Astrocyte (in vitro differentiated cells and primary cell): ENCODE results near the gene KIF18A. TPM values are rescaled to one million over a fixed set of nuclear protein-coding genes. Genes with fewer than 3 reads are reported as not detected.

Experiments used
- DNase-seq: peaks from one replicate; pipeline ENCODE4 v3.0.0-alpha.2; 2010; ENCODE audit warnings: low read depth
- FAIRE-seq: peaks from 2 replicates; lab custom pipeline; 2011; peaks lifted over from hg19 to GRCh38; lab: Jason Lieb, UNC
- H2AFZ ChIP-seq: 2 replicates; pipeline ENCODE4 v1.6.0; 2012; ENCODE audit warnings: low read depth, low read length, inconsistent platforms
- H3K27ac ChIP-seq: 2 replicates; pipeline ENCODE4 v1.5.1; 2011; ENCODE audit warnings: low read depth, low read length, inconsistent platforms
- H3K27me3 ChIP-seq: 2 replicates; pipeline ENCODE4 v1.6.0; 2011; ENCODE audit warnings: low read length, inconsistent platforms; ENCODE audit not compliant: insufficient read depth
- H3K36me3 ChIP-seq: 2 replicates; pipeline ENCODE4 v1.5.1; 2011; ENCODE audit warnings: low read length, inconsistent platforms; ENCODE audit not compliant: insufficient read depth
- H3K4me1 ChIP-seq: 2 replicates; pipeline ENCODE4 v1.5.1; 2011; ENCODE audit warnings: low read length, inconsistent platforms; ENCODE audit not compliant: insufficient read depth
- H3K4me2 ChIP-seq: 2 replicates; pipeline ENCODE4 v1.6.0; 2012; ENCODE audit warnings: low read length, inconsistent platforms
- H3K4me3 ChIP-seq: 2 replicates; pipeline ENCODE4 v1.5.1; 2011; ENCODE audit warnings: low read depth, mild to moderate bottlenecking, low read length, inconsistent platforms; ENCODE audit not compliant: insufficient read depth
- H3K79me2 ChIP-seq: 2 replicates; pipeline ENCODE4 v1.6.0; 2012; ENCODE audit warnings: mild to moderate bottlenecking, low read length, inconsistent platforms; ENCODE audit not compliant: insufficient read depth
- H3K9ac ChIP-seq: 2 replicates; pipeline ENCODE4 v1.6.0; 2012; ENCODE audit warnings: mild to moderate bottlenecking, low read length, inconsistent platforms
- H3K9me3 ChIP-seq: 2 replicates; pipeline ENCODE4 v1.5.1; 2012; ENCODE audit warnings: low read depth, mild to moderate bottlenecking, low read length, inconsistent platforms; ENCODE audit not compliant: insufficient read depth
- H4K20me1 ChIP-seq: 2 replicates; pipeline ENCODE4 v1.6.0; 2012; ENCODE audit warnings: low read length, inconsistent platforms; ENCODE audit not compliant: insufficient read depth
- H3K27ac Mint-ChIP-seq: one replicate; pipeline ENCODE4 v1.8.0; 2021; ENCODE audit warnings: mild to moderate bottlenecking, mixed read lengths; ENCODE audit not compliant: unreplicated experiment
- H3K27me3 Mint-ChIP-seq: one replicate; pipeline ENCODE4 v1.8.0; 2021; ENCODE audit warnings: low read depth, mixed read lengths; ENCODE audit not compliant: unreplicated experiment
- H3K36me3 Mint-ChIP-seq: one replicate; pipeline ENCODE4 v1.8.0; 2021; ENCODE audit warnings: low read depth, mixed read lengths; ENCODE audit not compliant: unreplicated experiment
- H3K4me1 Mint-ChIP-seq: one replicate; pipeline ENCODE4 v1.8.0; 2021; ENCODE audit warnings: low read depth, mixed read lengths; ENCODE audit not compliant: unreplicated experiment
- H3K4me3 Mint-ChIP-seq: one replicate; pipeline ENCODE4 v1.8.0; 2021; ENCODE audit warnings: mild to moderate bottlenecking, moderate library complexity, mixed read lengths; ENCODE audit not compliant: unreplicated experiment
- H3K9me3 Mint-ChIP-seq: one replicate; pipeline ENCODE4 v1.8.0; 2021; ENCODE audit warnings: mild to moderate bottlenecking, mixed read lengths; ENCODE audit not compliant: unreplicated experiment
- CTCF ChIP-seq: IDR thresholded peaks from 2 replicates; pipeline ENCODE4 v1.5.1; 2011; ENCODE audit warnings: low read depth, mild to moderate bottlenecking, inconsistent platforms, low read length, moderate library complexity; ENCODE audit not compliant: insufficient read depth
- EZH2 ChIP-seq: IDR thresholded peaks from 2 replicates; pipeline ENCODE4 v1.6.1; 2012; ENCODE audit warnings: mild to moderate bottlenecking, low read length, inconsistent platforms; ENCODE audit not compliant: insufficient read depth
- total RNA-seq: library from RNA; stranded (reverse); gene quantifications from 2 replicates; pipeline ENCODE4 v1.2.1, GENCODE V29; 2021

The KIF18A gene
- total RNA-seq, 1 donor from 2014 or later = 3.8 TPM

DNA sequence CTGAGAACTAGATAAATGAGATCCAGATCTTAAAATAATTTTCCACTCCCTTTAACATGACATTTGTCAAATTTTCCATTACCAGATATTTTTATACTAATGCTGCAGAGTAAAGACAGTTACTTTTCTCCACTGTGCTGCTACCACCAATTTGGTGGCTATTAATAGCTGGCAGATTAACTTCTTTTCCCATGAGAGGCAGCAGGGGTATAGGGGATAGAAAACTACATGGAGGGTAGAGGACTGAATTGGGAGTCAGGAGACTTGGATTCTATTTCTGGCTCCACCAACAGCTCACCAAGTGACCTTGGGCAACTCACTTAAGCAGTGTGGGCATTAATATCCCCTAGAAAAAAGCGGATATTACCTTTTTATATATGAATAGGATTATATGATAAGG, 69.2 kb downstream of the KIF18A start:
- Mint-ChIP-seq H3K27me3 (no peaks in the 10 kb centered on the region), H3K4me1 (no peaks in the 10 kb centered on the region), H3K4me3 (no peak overlapping the region), H3K27ac (no peak overlapping the region), H3K36me3 (no peaks in the 10 kb centered on the region), H3K9me3 (no peaks in the 10 kb centered on the region)
- Histone ChIP-seq H2AFZ (no peak overlapping the region), H4K20me1 (no peaks in the 10 kb centered on the region), H3K36me3 (peaks cover 8% of the 10 kb centered on the region), H3K9me3 (no peaks in the 10 kb centered on the region), H3K27ac (no peak overlapping the region), H3K9ac (no peak overlapping the region), H3K79me2 (no peaks in the 10 kb centered on the region), H3K4me1 (no peaks in the 10 kb centered on the region), H3K27me3 (no peaks in the 10 kb centered on the region), H3K4me3 (no peak overlapping the region), H3K4me2 (no peak overlapping the region)
- TF ChIP-seq CTCF = no peak
- no peak for TF ChIP-seq EZH2
- no peak for FAIRE-seq
- DNase-seq = no peak

DNA sequence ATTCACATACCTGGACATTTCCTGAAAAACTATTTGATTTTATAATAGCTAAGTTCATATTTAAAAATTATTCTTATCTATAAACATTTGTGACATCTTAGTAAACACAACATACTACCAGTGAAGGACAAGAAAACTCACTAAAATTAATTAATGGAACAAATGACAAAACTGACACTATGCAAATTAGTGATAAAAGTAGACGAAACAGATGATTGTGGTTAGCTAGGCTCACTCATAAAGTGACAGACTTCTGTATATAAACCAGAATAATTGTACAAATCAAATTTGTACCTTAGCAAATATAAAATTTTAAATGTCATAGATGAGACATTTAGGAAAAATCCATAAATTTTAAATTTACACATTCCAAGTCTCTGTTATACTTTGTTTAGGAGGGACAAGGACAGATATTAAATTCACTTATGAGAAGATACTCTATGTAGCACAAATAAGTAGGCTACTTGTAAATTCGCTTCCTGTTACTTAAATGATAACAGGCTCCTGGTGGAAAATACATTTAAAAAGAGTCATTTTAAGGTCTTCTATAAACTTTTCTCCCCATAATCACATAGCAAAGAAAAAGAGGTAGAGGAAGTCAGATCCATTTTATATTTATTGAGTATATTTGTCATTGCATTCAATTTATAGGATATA, 81.2 kb downstream of the KIF18A start:
- no peaks in the 10 kb centered on the region for H3K27me3 ChIP-seq
- H3K9me3 ChIP-seq = no peaks in the 10 kb centered on the region
- no peaks in the 10 kb centered on the region for H3K4me1 Mint-ChIP-seq
- DNase-seq = no peak
- H3K27ac Mint-ChIP-seq = no peak overlapping the region
- no peaks in the 10 kb centered on the region for H3K27me3 Mint-ChIP-seq
- no peaks in the 10 kb centered on the region for H3K4me1 ChIP-seq
- H3K36me3 Mint-ChIP-seq = peaks cover 2% of the 10 kb centered on the region
- no peak overlapping the region for H3K4me2 ChIP-seq
- no peak overlapping the region for H3K4me3 ChIP-seq
- no peak overlapping the region for H2AFZ ChIP-seq
- no peaks in the 10 kb centered on the region for H3K79me2 ChIP-seq
- no peak overlapping the region for H3K9ac ChIP-seq
- H4K20me1 ChIP-seq = no peaks in the 10 kb centered on the region
- FAIRE-seq = no peak
- no peak for TF ChIP-seq EZH2
- no peak for TF ChIP-seq CTCF
- H3K4me3 Mint-ChIP-seq = no peak overlapping the region
- no peaks in the 10 kb centered on the region for H3K36me3 ChIP-seq
- no peak overlapping the region for H3K27ac ChIP-seq
- peaks cover 3% of the 10 kb centered on the region for H3K9me3 Mint-ChIP-seq

DNA sequence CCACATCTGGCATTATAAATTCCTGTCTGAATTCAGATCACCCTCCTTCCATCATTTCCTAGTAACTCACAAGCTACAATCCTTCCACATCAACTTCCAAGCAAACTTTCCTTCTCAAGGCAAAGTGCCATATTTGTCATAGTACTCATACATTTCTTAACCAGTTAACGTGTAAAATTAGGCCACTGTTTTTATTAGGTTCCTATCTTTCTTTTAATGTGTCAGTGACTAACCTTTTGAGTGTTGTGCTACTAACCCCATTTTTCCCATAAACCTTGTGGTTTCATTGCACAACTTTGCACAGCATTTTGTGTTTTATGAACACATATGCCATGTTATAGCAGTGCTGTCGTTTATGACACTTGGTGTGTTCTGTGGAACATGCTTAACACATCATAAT, 90.1 kb downstream of the KIF18A start:
- Histone ChIP-seq H3K4me2 (no peak overlapping the region), H3K27me3 (no peaks in the 10 kb centered on the region), H2AFZ (no peak overlapping the region), H3K9ac (no peak overlapping the region), H3K27ac (no peak overlapping the region), H3K9me3 (no peaks in the 10 kb centered on the region), H3K4me1 (no peaks in the 10 kb centered on the region), H3K36me3 (no peaks in the 10 kb centered on the region), H3K79me2 (no peaks in the 10 kb centered on the region), H4K20me1 (no peaks in the 10 kb centered on the region), H3K4me3 (no peak overlapping the region)
- Mint-ChIP-seq H3K36me3 (no peaks in the 10 kb centered on the region), H3K4me1 (no peaks in the 10 kb centered on the region), H3K27ac (no peak overlapping the region), H3K9me3 (no peaks in the 10 kb centered on the region), H3K4me3 (no peak overlapping the region), H3K27me3 (no peaks in the 10 kb centered on the region)
- DNase-seq = peak; percentile 47
- no peak for FAIRE-seq
- no peak for TF ChIP-seq CTCF
- TF ChIP-seq EZH2 = no peak
